Activated T-cell treated with anti-CD3 and anti-CD28 coated beads, Interleukin-2, amount 50 U/mL, for 24 hours (primary cell): Measurements from ENCODE around the gene ITGB3.

Source experiments
- DNase-seq: peaks from one replicate; pipeline ENCODE4 v3.0.0-alpha.2; 2020
- H3K27ac Mint-ChIP-seq: 2 replicates; pipeline ENCODE4 v1.8.0; 2020; ENCODE audit warnings: mild to moderate bottlenecking, mixed read lengths
- H3K27me3 Mint-ChIP-seq: 2 replicates; pipeline ENCODE4 v1.8.0; 2020; ENCODE audit warnings: mixed read lengths
- H3K36me3 Mint-ChIP-seq: 2 replicates; pipeline ENCODE4 v1.8.0; 2020; ENCODE audit warnings: low read depth, mixed read lengths
- H3K4me1 Mint-ChIP-seq: 2 replicates; pipeline ENCODE4 v1.8.0; 2020; ENCODE audit warnings: low read depth, mixed read lengths
- H3K4me3 Mint-ChIP-seq: 2 replicates; pipeline ENCODE4 v1.8.0; 2020; ENCODE audit warnings: mild to moderate bottlenecking, moderate library complexity, mixed read lengths
- H3K9me3 Mint-ChIP-seq: 2 replicates; pipeline ENCODE4 v1.8.0; 2020; ENCODE audit warnings: mixed read lengths

The ITGB3 gene

GRCh38 chr17:47270946-47271705 lies 17.5 kb downstream of the ITGB3 start:
- no peak overlapping the region for H3K27ac Mint-ChIP-seq
- DNase-seq: no peak
- no peaks in the 10 kb centered on the region for H3K36me3 Mint-ChIP-seq

DNA sequence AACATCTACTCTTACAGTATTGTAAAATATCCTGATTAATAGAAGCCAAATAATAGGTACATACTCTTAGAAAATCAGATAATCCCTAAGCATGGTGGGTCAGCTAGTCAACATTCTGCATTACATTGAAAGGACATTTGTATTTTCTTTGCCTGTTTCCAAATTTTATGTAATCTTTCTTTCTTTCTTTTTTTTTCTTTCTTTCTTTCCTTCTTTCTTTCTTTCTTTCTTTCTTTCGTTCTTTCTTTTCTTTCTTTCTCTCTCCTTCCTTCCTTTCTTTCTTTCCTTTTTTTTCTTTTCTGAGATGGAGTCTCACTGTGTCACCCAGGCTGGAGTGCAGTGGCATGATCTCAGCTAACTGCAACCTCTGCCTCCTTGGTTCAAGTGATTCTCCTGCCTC lies 18.9 kb downstream of the ITGB3 start:
- DNase-seq: no peak
- Mint-ChIP-seq H3K36me3 (no peaks in the 10 kb centered on the region), H3K27ac (no peak overlapping the region), H3K4me1 (no peaks in the 10 kb centered on the region), H3K9me3 (peaks cover 5% of the 10 kb centered on the region), H3K27me3 (no peaks in the 10 kb centered on the region), H3K4me3 (no peak overlapping the region)

More at GRCh38 chr17:47270946-47271705, 17.5 kb downstream of the ITGB3 start:
- no peaks in the 10 kb centered on the region for H3K27me3 Mint-ChIP-seq
- H3K9me3 Mint-ChIP-seq: peaks cover 5% of the 10 kb centered on the region
- H3K4me3 Mint-ChIP-seq: no peak overlapping the region
- no peaks in the 10 kb centered on the region for H3K4me1 Mint-ChIP-seq

DNA sequence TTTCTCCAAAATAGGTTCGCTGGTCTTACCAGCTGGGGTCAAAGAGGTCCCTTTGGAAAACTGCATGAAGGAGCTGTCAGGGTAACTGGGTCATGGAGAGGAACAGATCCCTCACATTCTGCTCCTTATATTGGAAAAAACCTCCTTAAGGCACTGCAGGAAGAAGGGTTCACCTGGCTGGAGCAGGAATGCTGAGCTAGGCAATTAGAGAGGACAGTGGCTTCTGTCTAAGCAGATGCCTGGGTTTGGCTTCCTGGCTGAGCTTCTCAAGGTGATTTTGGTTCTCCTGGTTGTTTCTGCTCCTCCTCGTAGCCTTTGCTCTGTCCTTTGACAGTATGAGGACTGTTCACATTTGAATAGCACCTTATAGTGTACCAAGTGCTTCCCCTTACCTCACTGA lies 19.6 kb downstream of the ITGB3 start:
- H3K27me3 Mint-ChIP-seq: no peaks in the 10 kb centered on the region
- H3K4me1 Mint-ChIP-seq: no peaks in the 10 kb centered on the region
- no peak overlapping the region for H3K4me3 Mint-ChIP-seq
- peaks cover 5% of the 10 kb centered on the region for H3K9me3 Mint-ChIP-seq
- no peak for DNase-seq
- no peaks in the 10 kb centered on the region for H3K36me3 Mint-ChIP-seq
- no peak overlapping the region for H3K27ac Mint-ChIP-seq

GRCh38 chr17:47274319-47275069 lies 20.9 kb downstream of the ITGB3 start:
- Mint-ChIP-seq H3K36me3 (no peaks in the 10 kb centered on the region), H3K27me3 (no peaks in the 10 kb centered on the region), H3K4me3 (no peak overlapping the region), H3K27ac (no peak overlapping the region), H3K9me3 (peaks cover 2% of the 10 kb centered on the region), H3K4me1 (no peaks in the 10 kb centered on the region)
- no peak for DNase-seq

DNA sequence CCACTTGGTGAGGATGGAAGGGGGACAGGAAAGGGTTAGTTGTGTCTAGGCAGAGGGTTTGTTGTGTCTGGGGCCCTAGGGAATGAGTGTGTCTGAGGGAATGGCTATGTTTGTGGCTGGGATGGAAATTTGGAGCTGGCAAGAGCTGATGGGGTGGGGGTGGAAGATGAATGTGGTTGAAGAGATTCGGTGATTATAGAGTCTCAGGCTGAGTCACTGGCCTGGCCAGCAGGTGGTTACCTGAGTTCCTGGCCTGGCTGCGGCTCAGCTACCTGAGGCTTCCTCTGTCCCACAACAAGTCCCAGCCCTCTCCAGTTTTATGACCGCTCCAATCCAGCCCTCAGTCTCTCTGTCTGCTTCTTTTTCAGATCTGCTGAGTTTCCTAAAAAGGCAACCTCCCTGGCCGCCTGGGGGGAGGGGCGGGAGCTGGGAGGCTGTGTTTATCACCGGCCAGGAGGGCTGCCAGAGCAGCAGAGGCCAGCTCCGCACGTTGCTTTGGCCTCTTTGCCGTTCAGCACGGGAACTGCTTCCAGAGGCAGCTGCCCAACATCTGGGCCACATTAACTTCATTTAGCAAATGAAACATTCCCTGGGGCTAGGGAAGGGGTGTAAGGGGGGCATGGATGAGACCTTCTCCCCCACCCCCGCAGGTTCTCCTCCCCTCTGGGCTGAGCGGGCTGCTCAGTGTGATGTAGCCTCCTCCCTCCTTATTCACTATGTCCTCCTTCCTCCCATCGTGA lies 21.8 kb downstream of the ITGB3 start:
- no peak overlapping the region for H3K4me3 Mint-ChIP-seq
- no peaks in the 10 kb centered on the region for H3K4me1 Mint-ChIP-seq
- no peaks in the 10 kb centered on the region for H3K27me3 Mint-ChIP-seq
- no peaks in the 10 kb centered on the region for H3K9me3 Mint-ChIP-seq
- H3K27ac Mint-ChIP-seq: no peak overlapping the region
- no peak for DNase-seq
- H3K36me3 Mint-ChIP-seq: no peaks in the 10 kb centered on the region

- H3K27me3 Mint-ChIP-seq: no peaks in the 10 kb centered on the region
- DNase-seq: no peak
- H3K4me1 Mint-ChIP-seq: no peaks in the 10 kb centered on the region
- no peak overlapping the region for H3K4me3 Mint-ChIP-seq
- H3K9me3 Mint-ChIP-seq: no peaks in the 10 kb centered on the region
- H3K36me3 Mint-ChIP-seq: no peaks in the 10 kb centered on the region
- no peak overlapping the region for H3K27ac Mint-ChIP-seq
Observed at GRCh38 chr17:47276444-47276843, 22.8 kb downstream of the ITGB3 start.

- DNase-seq: no peak
- H3K4me3 Mint-ChIP-seq: no peak overlapping the region
- no peak overlapping the region for H3K27ac Mint-ChIP-seq
Observed at GRCh38 chr17:47276868-47277267, 23.2 kb downstream of the ITGB3 start.

GRCh38 chr17:47277921-47278320 lies 24.3 kb downstream of the ITGB3 start:
- Mint-ChIP-seq H3K9me3 (no peaks in the 10 kb centered on the region), H3K36me3 (no peaks in the 10 kb centered on the region), H3K27me3 (no peaks in the 10 kb centered on the region), H3K4me3 (no peak overlapping the region), H3K27ac (no peak overlapping the region), H3K4me1 (no peaks in the 10 kb centered on the region)
- DNase-seq: no peak

More at GRCh38 chr17:47276868-47277267, 23.2 kb downstream of the ITGB3 start:
- H3K36me3 Mint-ChIP-seq: no peaks in the 10 kb centered on the region
- no peaks in the 10 kb centered on the region for H3K4me1 Mint-ChIP-seq
- H3K9me3 Mint-ChIP-seq: no peaks in the 10 kb centered on the region
- no peaks in the 10 kb centered on the region for H3K27me3 Mint-ChIP-seq

DNA sequence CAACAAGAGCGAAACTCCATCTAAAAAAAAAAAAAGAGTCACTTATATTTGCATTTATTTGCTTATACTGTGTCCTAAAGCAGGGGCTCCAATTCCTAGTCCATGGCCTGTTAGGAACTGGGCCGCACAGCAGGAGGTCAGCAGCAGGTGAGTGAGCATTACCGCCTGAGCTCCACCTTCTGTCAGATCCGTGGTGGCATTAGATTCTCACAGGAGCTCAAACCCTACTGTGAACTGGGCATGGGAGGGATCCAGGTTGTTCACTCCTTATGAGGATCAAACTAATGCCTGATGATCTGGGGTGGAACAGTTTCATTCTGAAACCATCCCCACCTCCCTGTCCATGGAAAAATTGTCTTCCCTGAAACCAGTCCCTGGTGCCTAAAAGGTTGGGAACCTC lies 24.9 kb downstream of the ITGB3 start:
- DNase-seq: no peak
- Mint-ChIP-seq H3K27ac (no peak overlapping the region), H3K9me3 (no peaks in the 10 kb centered on the region), H3K27me3 (no peaks in the 10 kb centered on the region), H3K4me3 (no peak overlapping the region), H3K4me1 (no peaks in the 10 kb centered on the region), H3K36me3 (no peaks in the 10 kb centered on the region)

DNA sequence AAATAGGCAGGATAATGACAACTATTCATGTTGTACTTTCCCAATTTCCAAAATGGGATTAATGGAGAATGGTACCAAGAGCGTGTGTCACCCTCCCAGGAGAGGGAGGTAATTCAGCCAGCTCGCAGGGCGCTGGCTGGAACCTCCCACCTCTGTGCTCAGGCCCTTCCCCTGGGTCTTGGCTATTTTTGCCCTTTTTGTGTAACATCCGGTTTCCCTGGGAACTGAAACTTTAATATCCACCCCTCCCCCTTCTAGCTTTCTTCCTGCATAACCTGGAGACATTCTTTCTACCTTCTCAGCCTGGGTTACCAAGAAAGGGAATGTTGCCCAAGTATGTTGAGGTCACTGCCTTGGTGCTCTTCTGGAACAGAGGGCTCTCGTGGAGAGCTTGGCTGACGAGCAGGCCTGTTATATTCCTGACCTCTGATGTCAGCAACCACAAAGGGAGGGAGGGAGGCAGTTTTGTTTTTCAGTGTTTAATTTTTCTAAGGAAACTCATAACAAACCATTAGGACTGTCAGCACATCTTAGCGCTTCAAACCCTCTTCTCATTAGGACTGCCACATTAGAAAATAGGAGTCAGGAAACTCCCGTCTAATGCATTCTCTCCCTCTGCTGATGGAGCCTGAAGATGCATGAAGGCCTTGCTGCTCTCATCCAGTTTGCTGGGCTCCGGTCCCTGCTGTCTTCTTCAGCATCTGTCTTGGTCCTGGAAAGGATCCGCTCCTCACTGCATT lies 25.6 kb downstream of the ITGB3 start:
- Mint-ChIP-seq H3K27ac (no peak overlapping the region), H3K9me3 (no peaks in the 10 kb centered on the region), H3K4me1 (no peaks in the 10 kb centered on the region), H3K4me3 (no peak overlapping the region), H3K27me3 (no peaks in the 10 kb centered on the region), H3K36me3 (no peaks in the 10 kb centered on the region)
- DNase-seq: no peak

DNA sequence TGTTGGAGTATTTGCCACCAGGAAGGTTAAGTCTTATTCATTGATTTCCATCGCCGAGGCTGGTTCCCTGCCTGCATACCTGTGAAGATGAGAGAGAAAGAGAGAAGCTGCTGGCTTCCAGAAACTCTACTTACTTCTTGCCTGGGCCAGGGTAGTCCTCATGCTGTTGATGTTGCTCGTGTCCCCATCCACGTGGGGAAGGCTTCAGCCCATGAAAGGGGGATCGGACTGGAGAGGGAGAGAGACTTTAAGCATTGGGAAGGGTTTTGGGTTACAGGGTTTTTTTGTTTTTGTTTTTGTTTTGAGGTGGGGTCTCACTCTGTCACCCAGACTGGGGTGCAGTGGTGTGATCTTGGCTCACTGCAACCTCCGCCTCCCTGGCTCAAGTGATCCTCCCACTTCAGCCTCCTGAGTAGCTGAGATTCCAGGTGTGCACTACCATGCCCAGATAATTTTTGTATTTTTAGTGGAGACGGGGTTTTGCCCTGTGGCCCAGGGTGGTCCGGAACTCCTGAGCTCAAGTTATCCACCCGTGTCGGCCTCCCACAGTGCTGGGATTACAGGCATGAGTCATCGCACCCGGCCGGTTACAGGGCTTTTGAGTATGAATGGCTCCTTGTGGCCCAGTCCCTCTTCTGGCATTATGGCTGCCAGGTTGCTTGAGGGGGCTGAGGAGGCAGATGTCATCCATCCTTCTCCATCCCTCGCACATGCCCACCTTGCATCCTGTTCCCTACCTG lies 26.6 kb downstream of the ITGB3 start:
- Mint-ChIP-seq H3K4me1 (no peaks in the 10 kb centered on the region), H3K36me3 (no peaks in the 10 kb centered on the region), H3K27ac (no peak overlapping the region), H3K9me3 (no peaks in the 10 kb centered on the region), H3K4me3 (no peak overlapping the region), H3K27me3 (no peaks in the 10 kb centered on the region)
- DNase-seq: no peak

GRCh38 chr17:47281216-47281615 lies 27.6 kb downstream of the ITGB3 start:
- no peaks in the 10 kb centered on the region for H3K9me3 Mint-ChIP-seq
- DNase-seq: no peak
- no peak overlapping the region for H3K4me3 Mint-ChIP-seq
- H3K4me1 Mint-ChIP-seq: no peaks in the 10 kb centered on the region
- no peaks in the 10 kb centered on the region for H3K27me3 Mint-ChIP-seq
- H3K27ac Mint-ChIP-seq: no peak overlapping the region
- no peaks in the 10 kb centered on the region for H3K36me3 Mint-ChIP-seq

DNA sequence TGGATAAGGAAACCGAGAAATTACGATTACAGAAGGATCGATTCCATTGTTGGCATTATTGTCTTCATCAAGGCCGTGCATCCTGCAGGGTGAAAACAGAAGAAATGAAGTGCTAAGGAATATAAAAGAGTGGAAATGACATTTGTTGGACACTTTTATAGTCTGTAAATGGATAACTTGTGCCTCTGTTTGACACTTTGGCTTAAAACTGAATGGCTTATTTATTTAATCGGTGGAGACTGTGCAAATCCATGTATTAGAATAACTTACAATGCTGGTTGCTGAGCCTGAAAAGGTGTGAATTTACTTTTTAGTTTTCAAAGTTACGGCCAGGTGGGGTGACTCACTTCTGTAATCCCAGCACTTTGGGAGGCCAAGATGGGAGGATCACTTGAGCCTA lies 31.4 kb downstream of the ITGB3 start:
- Mint-ChIP-seq H3K27me3 (no peaks in the 10 kb centered on the region), H3K9me3 (no peaks in the 10 kb centered on the region), H3K4me1 (peaks cover 2% of the 10 kb centered on the region), H3K4me3 (no peak overlapping the region), H3K36me3 (no peaks in the 10 kb centered on the region), H3K27ac (no peak overlapping the region)
- no peak for DNase-seq
